ENCODE measurements around the gene SMPD4.
A peak's percentile ranks its signal among the peaks of the same experiment; 100 is the strongest.
"Not testable (repeated sequence)": the region's sequence is repeated elsewhere in the genome, so short reads cannot be mapped to it uniquely, and the experiment has no call there.

The SMPD4 gene

DNA sequence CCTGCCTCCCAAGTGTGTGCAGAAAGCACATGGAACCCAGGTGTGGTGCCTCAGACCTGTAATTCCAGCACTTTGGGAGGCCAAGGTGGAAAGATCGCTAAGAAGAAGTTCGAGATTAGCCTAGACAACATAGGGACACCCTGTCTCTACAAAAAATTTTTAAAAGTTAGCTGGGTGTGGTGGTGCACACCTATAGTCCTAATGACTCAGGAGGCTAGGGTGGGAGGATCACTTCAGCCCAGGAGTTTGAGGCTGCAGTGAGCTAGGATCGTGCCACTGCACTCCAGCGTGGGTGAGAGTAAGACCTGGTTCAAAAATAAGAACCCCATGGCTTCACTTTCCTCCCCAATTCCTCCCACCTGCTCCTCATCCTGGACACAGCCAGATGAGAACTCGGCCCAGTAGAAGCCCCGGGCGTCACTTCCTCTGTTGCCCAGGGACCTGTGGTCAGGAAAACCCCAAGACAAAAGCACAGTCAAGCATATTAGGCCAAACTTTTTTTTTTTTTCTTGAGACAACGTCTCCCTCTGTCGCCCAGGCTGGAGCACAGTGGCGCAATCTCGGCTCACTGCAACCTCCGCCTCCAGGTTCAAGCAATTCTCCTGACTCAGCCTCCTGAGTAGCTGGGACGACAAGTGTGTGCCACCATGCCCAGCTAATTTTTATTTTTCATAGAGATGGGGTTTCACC lies 23.4 kb downstream of the SMPD4 start:
- not testable (repeated sequence) for DNase-seq (ENCODE audit: low spot score)

DNA sequence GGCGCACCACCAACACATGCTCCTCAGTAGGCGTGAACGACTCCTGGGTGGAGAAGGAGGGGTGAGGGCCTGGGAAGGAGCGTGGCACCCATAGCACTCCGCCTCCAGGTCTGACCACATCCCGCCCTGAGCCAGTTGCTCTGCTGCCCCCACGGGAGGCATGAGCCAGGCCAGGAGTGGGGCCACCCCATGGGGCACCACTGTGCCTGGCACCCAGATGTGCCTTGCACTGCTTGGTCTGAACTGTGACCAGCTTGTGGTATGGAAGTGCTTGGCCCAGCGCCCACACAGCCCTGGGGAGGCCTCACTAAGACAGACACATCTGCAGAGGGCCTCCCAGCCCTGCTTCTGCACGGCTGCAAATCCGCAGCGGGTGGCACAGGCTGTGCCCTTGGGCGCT lies 24.0 kb downstream of the SMPD4 start:
- DNase-seq (ENCODE audit: low spot score): not testable (repeated sequence)

DNA sequence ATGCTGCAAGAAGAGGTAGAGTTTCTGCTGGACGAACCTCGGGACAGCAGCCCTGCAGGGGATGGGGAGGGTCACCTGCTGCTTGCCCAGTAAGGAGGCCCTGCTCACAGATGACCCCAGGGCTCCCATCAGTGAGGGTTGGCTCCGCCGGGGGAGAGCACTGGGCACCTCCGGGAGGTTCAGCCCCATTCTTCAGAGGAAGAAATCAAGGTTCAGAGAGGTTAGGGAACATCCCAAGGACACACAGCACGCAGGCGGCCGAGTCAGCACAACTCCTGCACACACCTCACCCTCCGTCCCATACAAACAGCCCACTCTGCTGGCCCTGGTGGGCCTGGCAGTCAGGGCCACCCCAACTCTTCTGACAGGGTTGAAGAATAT lies 24.8 kb downstream of the SMPD4 start:
- DNase-seq (ENCODE audit: low spot score): no peak

DNA sequence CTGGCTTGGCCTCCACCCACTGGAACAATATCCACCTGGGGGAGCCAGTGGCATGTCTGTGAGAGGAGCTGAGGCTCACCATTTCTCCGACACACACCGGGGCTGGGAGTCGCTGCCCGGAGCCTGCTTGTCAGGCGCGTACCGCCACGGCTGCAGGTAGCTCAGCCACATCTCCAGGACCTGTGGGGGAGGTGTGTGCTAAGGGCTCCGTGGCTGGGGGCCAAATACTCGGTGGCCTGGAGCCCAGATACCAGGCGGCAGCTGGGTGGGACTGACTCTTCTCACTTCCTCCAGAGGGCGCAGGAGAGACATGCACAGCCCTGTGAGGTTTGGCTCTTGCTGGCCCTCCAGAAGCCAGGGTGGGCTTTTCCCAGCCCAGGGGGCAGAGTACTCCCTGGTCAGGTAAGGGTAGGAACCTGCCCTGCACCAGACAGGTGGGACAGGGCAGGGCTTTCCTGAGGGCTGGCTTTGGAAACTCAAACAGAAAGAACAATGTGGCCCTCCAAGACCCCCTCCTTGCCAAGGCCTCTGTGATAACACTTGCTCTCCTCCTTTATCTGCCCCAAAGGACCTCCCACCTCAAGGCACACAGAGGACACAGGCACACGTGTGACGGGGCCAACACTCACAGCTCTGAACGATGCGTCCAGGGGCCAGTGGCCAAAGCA lies 25.3 kb downstream of the SMPD4 start:
- peak; percentile 57 for DNase-seq (ENCODE audit: low spot score)

DNA sequence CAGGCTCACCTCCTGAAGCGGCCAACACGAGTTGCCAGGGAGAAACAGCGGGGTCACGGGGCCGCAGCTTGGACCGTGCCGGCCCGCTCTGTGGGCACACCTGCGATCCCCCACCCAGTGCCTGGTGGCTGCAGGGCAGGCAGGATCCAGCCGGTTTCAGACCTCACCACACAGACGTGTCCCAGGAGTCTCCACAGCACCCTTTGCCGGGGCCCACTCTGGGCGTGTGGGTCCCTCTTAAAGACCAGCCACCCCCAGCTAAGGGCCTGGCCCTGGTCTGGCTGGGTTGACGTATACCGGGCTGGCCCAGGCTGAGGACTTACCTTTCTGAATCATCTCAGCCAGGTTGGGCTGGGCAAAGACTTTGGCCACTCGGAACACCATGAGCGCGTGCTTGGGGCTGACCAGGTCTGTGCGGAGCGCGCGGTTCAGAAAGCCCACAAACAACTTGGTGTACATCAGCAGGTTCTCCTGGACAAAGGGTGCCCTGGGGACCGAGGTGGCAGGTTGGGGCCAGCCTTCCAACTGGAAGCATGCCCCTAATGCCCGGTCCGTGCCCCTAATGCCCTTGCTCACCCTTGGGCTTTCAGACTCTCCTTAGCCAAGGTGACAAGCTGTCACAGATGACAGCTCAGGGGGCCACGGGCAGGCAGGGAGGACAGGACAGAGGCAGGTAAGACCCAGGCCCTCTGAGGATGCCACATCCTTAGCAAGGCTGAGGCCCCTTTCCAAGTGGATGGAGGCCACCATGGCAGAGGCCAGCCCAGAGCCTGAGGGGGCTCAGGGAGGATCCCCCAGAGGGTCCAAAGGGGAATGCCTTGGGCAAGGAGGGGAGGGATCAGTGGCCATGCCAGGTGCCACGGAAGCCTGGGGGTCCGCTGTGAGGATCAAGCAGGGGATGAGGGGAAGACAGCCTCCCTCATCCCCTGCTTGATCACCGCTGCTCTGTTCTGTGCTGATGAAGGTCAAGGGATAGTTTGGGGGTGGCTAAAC lies 26.3 kb downstream of the SMPD4 start:
- no peak for DNase-seq (ENCODE audit: low spot score)

DNA sequence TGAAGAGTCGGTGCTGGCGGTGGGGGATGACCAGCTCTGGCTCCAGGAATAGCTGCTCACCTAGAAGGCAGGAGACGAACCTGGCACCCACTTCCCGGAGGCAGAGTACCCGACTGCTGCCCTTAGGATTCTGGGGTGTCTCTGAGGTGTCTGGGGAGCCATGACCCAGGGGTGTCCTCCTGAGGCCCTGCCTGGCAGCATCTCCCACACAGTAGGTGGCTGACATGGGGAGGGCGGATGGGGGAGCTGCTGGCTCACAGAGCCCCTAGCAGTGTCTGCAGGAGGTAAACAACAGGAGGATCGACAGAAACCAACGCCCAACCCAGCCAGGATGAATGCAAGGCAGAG lies 27.0 kb downstream of the SMPD4 start:
- not testable (repeated sequence) for DNase-seq (ENCODE audit: low spot score)

DNA sequence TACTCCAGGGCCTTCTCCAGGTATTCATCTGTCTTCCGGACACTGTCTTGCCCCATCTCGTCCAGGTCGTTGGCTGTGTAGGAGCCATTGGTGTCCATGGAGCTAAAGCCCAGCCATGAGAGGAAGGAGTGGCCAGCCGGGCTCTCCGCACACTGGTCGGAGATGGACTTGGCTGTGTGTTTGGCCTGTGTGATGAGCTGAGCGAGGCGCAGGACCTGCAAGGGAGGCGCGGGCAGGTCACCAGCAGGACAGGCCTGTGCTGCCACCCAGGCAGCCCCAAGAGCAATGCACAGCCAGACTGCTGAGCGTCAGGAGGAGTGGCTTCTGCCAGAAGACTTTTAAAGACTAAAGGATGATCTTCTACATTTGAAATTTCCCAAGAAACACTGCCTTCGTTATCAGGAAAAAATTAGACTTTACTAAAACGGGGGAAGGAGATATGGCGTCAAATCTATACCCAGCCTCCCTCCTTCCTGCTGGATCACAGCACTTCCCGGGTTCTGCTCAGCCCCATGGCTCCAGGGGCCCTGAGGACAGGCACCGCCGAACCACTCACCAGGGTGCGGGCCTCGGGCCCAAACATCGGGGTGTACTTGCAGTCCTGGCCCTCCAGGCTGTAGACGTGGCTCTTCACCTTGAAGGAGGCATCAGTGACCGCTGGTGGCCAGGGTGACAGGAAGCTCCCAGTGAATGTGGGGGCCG lies 27.5 kb downstream of the SMPD4 start:
- not testable (repeated sequence) for DNase-seq (ENCODE audit: low spot score)

DNA sequence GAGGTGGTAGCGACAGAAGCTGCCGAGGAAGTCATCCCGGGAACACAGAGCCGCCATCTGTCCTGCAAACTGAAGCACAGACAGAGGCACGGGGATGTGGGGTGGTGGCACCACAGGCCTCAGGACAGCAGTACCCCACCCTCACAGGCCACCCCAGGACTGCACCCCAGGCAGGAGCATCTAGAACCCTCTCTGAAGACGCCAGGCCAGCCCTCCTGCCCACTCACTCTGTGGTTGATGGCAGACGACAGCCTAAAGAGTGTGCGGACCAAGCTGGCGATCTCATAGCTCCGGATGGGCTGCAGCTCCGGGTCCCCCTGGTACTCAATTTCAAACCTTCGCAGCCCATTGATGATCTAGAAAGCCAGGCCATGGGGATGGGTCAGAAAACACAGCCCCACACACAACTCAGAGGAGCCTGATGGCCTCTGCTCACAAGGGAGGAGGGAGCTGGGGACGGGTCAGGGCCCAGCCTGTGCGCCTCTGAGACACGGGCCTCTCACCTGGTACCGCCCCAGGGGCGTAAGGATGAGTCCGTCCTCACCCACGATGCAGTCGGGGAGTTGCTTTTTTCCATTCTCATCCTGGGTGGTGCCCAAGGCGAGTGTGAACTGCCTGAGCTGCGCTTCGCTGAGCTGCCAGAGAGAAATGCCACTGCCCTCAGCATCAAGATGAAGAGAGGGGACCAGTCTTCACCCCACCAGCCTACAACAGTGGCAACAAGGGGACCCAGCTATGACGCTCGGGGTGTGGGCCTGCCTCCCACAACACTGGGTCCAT lies 28.4 kb downstream of the SMPD4 start:
- no peak for DNase-seq (ENCODE audit: low spot score)

DNA sequence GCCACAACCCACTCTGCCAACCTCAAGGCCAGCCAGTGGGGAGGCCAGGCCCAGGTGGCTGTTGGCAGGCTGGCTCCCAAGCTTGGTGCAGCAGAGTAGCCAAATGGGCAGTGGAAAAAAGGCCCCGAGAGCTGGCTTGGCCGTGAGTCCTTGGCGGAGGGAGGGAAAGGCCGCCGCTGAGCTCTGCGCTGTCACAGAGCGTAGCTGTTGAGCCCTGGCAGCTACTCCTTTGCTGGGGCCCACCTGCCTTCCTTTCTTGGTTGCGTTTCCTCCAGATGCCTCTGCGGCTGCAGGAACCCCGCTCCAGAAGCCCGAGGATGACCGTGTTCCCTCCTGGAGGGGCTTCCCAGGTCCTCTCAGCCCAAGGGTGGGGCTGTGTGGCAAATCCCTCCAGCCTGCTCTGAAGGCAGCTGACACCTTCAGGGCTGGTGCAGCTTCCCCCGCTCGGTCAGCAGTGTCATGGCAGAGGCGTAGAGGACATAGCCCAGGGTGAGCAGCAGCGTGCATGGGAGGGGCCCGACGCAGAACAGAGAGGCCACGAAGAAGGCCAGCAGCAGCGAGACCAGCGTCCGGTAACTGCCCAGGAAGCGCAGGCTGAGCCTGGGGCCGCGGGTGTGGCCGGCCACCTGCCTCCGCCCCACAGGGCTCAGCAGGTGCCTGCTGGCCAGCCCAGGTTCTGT lies 29.1 kb downstream of the SMPD4 start:
- not testable (repeated sequence) for DNase-seq (ENCODE audit: low spot score)

DNA sequence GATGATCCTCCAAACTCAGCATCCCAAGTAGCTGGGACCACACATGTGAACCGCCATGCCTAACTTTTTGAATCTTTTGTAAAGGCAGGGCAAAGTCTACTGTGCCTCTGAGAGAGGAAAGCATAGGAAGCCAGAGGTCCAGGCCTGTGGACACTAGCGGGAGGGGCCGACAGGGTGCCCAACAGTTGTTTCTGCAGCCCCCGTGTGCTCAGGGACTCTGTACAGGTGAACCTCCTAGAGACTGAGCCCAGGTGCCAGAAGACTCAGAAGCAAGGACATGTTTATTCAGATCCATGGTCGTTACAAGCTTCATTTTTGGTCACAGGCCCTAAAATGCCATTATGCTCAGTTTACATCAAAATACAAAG lies 30.3 kb downstream of the SMPD4 start:
- DNase-seq (ENCODE audit: low spot score): not testable (repeated sequence)

DNA sequence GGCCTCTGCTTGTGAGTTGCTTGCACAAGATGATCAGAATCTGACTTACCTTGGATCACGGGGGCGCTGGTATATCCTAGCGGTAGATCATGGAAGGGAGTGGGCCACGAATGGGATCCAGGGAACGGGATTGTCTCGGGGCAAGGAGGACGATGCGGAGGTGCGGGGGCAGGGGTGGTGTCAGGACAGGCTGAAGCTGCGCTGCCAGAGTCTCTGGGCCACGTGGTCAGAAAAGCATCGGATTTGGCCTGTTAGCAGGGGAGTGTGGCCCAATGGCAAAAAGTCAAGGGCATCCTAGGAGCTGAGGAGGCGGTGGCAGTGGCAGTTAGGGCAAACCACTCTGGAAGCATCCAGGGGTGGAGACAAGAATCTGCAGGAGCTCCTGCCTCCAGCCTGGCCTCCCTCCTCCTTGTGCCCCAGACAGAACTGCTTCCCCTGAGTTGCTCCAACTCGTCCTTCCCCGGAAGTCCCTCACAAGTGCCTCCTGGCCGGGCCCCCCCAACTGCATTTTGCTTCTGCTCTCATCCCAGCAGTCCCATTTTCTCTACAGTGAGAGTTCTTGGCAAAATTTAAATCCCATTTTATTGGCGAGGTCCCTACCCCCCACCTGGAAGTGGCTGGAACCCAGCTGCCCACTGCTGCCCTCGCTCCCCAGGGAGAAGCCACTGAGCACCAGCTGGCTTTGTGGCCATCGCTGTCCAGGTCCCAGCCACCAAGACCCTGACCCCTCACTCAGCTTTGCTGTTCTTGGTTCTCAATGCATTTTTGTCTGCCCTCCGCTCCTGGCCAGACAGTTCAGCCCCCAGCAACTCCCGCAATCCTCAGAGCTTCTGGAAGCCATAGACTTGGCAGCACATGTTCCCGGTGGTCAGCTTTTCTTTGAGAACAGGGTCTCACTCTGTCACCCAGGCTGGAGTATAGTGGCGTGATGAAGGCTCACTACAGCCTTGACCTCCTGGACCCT lies 30.9 kb downstream of the SMPD4 start:
- DNase-seq (ENCODE audit: low spot score): no peak

DNA sequence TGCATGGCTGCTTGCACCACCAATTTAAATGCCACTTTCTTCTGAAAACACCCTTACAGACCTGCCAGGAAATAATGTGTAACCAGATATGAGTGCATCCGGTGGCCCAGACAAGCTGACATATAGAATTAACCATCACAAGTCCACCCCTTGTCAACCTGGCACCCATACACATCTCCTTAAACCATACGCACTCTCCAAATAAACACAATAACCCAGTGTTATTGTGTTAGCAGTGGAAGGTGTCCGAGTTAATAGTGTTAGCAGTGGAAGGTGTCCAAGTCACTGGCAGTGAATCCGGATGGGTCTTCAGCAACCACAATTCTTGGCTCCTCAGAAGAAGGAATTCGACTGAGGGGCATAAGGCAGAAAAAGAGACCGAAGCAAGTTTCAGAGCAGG lies 32.9 kb downstream of the SMPD4 start:
- DNase-seq (ENCODE audit: low spot score): not testable (repeated sequence)

DNA sequence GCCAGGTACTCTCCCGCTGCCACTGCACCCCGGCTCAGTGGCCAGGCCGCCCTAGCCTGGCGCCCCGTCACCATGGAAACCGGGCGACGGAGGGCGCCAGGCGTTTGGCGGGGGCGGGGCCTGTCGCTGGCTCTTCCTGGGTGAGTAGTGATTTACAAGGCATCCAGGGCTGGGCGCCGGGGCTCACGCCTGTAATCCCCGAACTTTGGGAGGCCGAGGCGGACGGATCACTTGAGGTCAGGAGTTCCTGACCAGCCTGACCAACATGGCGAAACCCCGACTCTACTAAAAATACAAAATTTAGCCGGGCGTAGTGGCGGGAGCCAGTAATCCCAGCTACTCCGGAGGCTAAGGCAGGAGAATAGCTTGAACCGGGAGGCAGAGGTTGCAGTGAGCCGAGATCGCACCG lies 36.4 kb downstream of the SMPD4 start, which contains the start of gene CCDC74B:
Gene CCDC74B (minus strand): TSS at position 107 of the 409 bp plus-strand sequence. CDS start 116 bp downstream, outside the sequence.
- DNase-seq (ENCODE audit: low spot score): not testable (repeated sequence)

DNA sequence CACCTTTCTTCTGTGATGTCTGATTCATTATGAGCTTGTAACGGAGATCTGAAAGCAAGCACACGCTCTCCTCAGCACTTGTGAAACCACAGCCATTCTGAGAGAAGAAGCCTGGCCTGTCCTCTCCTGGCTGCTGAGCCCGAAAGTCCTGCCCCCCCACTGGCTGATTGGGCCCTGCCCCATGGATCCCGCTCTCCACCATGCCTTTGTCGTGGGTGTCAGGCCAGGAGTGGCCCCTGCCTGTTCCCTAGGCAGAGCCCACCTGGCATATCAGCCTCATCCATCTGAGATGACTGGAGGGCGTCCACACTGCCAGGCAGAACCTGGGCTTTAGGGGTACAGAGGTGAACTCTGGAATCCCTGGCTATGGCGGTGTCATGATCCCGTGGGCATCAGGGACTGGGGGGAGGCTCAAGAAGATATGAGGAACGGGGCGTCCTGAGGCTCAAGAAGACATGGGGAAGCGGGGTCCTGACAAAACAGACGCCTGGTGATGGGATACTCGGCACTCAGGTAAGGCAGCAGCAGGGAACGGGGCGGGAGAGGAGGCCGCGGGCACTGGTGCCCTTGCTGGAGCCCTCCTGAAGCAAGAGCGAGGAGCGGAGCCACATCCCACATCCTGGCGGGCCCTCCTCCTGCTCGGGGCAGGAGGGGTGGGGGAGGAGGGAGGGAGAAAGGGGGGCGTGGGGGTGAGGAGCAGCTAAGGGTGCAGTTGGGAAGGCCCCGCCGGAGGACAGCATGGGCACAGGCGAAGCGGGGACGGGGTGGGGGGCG lies 37.9 kb downstream of the SMPD4 start:
- DNase-seq (ENCODE audit: low spot score): not testable (repeated sequence)

DNA sequence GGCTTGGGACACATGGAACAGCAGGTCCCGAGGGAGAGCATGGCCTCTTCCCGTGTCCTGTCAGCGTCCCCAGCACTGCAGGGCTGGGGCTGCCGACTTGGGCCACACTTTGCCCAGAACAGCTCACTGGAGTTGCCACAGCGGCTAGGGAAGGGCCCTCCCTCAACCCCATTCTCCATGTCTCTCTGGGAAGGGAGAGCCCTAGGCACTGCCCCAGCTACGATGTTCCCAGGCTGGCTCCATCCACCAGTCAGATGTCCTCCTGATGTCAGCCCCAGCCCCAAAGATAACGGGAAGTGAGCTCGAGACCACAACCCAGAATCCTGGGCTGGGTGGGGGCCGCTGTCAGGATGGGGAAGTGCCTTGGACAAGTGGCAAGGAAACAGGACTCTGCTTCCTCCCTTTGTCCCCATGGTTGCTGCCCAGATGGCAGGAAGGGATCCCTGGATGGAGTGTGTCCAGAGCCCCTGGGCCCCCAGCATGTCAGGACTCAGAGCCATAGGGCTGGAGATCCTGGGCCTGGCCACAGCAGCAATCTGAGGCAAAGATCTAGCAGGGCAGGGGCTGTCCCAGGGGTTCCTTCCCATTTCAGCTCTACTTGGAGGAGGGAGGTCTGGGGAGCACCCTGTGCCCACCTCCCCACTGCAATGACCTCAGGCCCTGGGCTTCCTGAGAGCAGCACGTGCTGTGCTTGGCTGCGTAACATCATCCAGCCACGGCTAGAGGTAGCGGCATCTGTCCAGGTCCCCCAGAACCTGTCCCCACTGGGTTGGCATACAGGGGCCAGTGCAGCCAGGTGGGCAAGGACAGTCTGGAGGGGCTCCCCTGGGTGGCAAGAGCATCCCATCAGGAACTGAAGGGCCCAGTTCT lies 38.8 kb downstream of the SMPD4 start:
- not testable (repeated sequence) for DNase-seq (ENCODE audit: low spot score)

DNA sequence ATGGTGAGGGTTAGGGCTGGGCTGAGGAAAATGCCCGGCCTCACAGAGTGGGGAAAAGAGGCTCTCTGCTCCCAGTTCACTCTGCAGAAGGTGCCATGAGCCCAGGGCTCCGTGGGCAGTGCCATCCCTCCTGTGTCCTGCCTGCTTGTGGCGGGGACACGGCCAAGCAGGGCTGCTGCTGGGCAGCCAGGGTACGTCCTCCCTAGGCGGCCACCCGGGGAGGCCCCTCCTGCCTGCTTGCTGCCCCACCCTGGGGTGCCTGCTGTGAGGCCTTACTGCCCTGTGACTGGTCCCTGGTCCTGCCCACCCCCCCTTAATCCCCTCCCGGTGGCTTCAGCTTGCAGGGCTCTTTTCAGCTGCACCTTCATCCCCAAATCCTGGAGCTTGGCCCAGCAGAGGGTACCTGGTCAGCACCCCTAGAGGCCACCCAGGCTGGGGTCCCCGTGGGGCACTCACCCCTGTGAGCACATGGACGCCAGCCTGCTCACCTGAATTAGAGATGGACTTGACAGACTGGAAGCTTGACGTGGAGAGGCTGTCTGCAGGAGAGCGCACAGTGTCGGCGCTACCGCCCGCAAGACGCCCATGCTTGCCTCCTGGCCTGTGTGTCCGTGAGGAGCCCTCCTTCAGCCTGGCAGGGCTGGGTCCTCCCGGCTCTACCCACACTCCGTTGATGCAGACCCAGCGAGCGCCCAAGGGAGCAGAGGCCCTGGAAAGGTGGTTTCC lies 39.6 kb downstream of the SMPD4 start:
- not testable (repeated sequence) for DNase-seq (ENCODE audit: low spot score)

DNA sequence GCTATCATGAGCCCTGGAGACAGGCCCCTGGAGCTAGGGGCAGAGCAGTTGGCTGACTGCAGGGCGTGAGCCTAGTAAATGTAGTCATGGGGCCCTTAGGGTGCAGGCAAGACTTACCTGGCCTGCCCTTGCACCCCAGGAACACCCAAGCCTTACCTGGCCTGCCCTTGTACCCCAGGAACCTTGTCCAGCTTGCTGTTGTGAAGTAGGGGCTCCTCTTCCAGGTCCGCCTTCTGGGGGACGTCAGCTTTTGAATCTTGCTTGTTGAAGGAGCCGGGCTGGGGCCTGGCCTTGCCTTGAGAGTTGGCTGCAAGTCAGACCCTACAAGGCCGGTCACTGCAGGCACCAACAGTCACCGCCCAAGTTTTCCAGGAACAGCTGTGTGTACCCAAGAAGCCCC lies 40.4 kb downstream of the SMPD4 start:
- not testable (repeated sequence) for DNase-seq (ENCODE audit: low spot score)

All from hematopoietic multipotent progenitor cell treated with erythropoietin and hydrocortisone succinate and interleukin-3 and kit ligand, for 15 days (in vitro differentiated cells).